Endothelial cell (in vitro differentiated cells): ENCODE data around the gene RSPRY1. TPM values are rescaled to one million over a fixed set of nuclear protein-coding genes. Genes with fewer than 3 reads are reported as not detected.

Source experiments
- DNase-seq: peaks from one replicate; pipeline ENCODE4 v3.0.0; 2021; ENCODE audit warnings: low spot score
- H3K27ac Mint-ChIP-seq: one replicate; pipeline ENCODE4 v1.8.0; 2021; ENCODE audit warnings: mixed read lengths, inconsistent platforms; ENCODE audit not compliant: unreplicated experiment
- H3K27me3 Mint-ChIP-seq: one replicate; pipeline ENCODE4 v1.8.0; 2021; ENCODE audit warnings: mild to moderate bottlenecking, moderate library complexity, mixed read lengths, inconsistent platforms; ENCODE audit not compliant: unreplicated experiment
- H3K36me3 Mint-ChIP-seq: one replicate; pipeline ENCODE4 v1.8.0; 2021; ENCODE audit warnings: mild to moderate bottlenecking, low read depth, mixed read lengths, inconsistent platforms; ENCODE audit not compliant: unreplicated experiment
- H3K4me1 Mint-ChIP-seq: one replicate; pipeline ENCODE4 v1.8.0; 2021; ENCODE audit warnings: mild to moderate bottlenecking, mixed read lengths, inconsistent platforms; ENCODE audit not compliant: unreplicated experiment
- H3K4me3 Mint-ChIP-seq: one replicate; pipeline ENCODE4 v1.8.0; 2021; ENCODE audit warnings: mild to moderate bottlenecking, mixed read lengths, inconsistent platforms; ENCODE audit not compliant: unreplicated experiment
- H3K9me3 Mint-ChIP-seq: one replicate; pipeline ENCODE4 v1.8.0; 2021; ENCODE audit warnings: mixed read lengths, inconsistent platforms; ENCODE audit not compliant: unreplicated experiment
- CTCF ChIP-seq: fragments of 200-600 bp; sonication (generic); IDR thresholded peaks from one replicate; pipeline ENCODE4 v1.5.0; 2021; ENCODE audit warnings: antibody characterized with exemption; ENCODE audit not compliant: unreplicated experiment
- long read RNA-seq: library from polyadenylated mRNA; unstranded; transcript quantifications from one replicate; pipeline ENCODE4 v2.0.0, GENCODE V29; 2020; ENCODE audit not compliant: unreplicated experiment
- total RNA-seq: library from RNA; stranded (reverse); fragmentation: NEBNext Ultra II Directional; extraction: Animal tissue kit (Norgen Biotek cat#: 25700); gene quantifications from one replicate; pipeline ENCODE4 v1.2.1, GENCODE V29; 2021; ENCODE audit not compliant: unreplicated experiment

Gene RSPRY1
- total RNA-seq, result 63.0 TPM
- long read RNA-seq, transcript RSPRY1-201 (15 exons, 3,547 nt), result major isoform, 22 of 59 reads
- long read RNA-seq, partial matches to known transcripts, result 17 of 59 reads
- long read RNA-seq, other reads (novel, unspliced or antisense), result 20 of 59 reads

GRCh38 chr16:57185945-57186871, at the start of gene RSPRY1, which contains the start of gene PSME3IP1:
TSS of gene RSPRY1 (plus strand) at chr16:57186329. CDS start at chr16:57204659, 18,330 bp downstream.
TSS of gene PSME3IP1 (minus strand) at chr16:57186039. CDS start at chr16:57173854, 12,185 bp downstream.
- Mint-ChIP-seq H3K27ac (peak within 1 kb of the TSS; percentile 99), H3K4me3 (peak within 1 kb of the TSS; percentile 100), H3K4me1 (peaks cover 32% of the 10 kb centered on the region), H3K9me3 (no peaks in the 10 kb centered on the region), H3K27me3 (peaks cover 15% of the 10 kb centered on the region), H3K36me3 (peaks cover 6% of the 10 kb centered on the region)
- peak; percentile 98 for DNase-seq
- no peak for TF ChIP-seq CTCF

- Mint-ChIP-seq H3K27me3 (peaks cover 21% of the 10 kb centered on the region), H3K9me3 (no peaks in the 10 kb centered on the region), H3K4me3 (no peak overlapping the region), H3K27ac (no peak overlapping the region), H3K36me3 (peaks cover 32% of the 10 kb centered on the region), H3K4me1 (peaks cover 47% of the 10 kb centered on the region)
- no peak for DNase-seq
- TF ChIP-seq CTCF, result no peak
Measured at GRCh38 chr16:57137043-57137442, 49.1 kb upstream of the RSPRY1 start.

GRCh38 chr16:57137566-57138273, 48.4 kb upstream of the RSPRY1 start:
- Mint-ChIP-seq H3K4me1 (peaks cover 50% of the 10 kb centered on the region), H3K27me3 (peaks cover 24% of the 10 kb centered on the region), H3K27ac (peak overlapping the region; percentile 97), H3K36me3 (peaks cover 35% of the 10 kb centered on the region), H3K4me3 (peak overlapping the region; percentile 65), H3K9me3 (no peaks in the 10 kb centered on the region)
- no peak for DNase-seq
- TF ChIP-seq CTCF, result no peak

- Mint-ChIP-seq H3K4me3 (peak overlapping the region; percentile 65), H3K27me3 (peaks cover 24% of the 10 kb centered on the region), H3K4me1 (peaks cover 51% of the 10 kb centered on the region), H3K27ac (peak overlapping the region; percentile 97), H3K36me3 (peaks cover 35% of the 10 kb centered on the region), H3K9me3 (no peaks in the 10 kb centered on the region)
- no peak for TF ChIP-seq CTCF
- DNase-seq, result no peak
Measured at GRCh38 chr16:57138281-57138935, 47.7 kb upstream of the RSPRY1 start.
